Stimulated activated CD8-positive, alpha-beta memory T cell treated with anti-CD3 and anti-CD28 coated beads, Interleukin-4, amount 100 ng/mL, for 1 hour (primary cell): Measurements from ENCODE around the gene NAGS.
A peak's percentile ranks its signal among the peaks of the same experiment; 100 is the strongest.
"Not testable (repeated sequence)": the region's sequence is repeated elsewhere in the genome, so short reads cannot be mapped to it uniquely, and the experiment has no call there.

ENCODE experiments used
- DNase-seq, 2 donors: peaks; one replicate each; pipeline ENCODE4 v3.0.0-alpha.2; 2020; ENCODE audit warnings: low read depth in 2 of 2, low spot score in 1 of 2

Gene NAGS

GRCh38 chr17:43983515-43984411, 20.7 kb upstream of the NAGS start:
- DNase-seq: no peak

GRCh38 chr17:43984521-43984920, 19.9 kb upstream of the NAGS start:
- DNase-seq: no peak

- no peak for DNase-seq
Measured at GRCh38 chr17:43986225-43986981, 18.0 kb upstream of the NAGS start.

GRCh38 chr17:43987131-43988021, 17.0 kb upstream of the NAGS start:
- no peak for DNase-seq

- DNase-seq: no peak
Measured at GRCh38 chr17:43988301-43988700, 16.1 kb upstream of the NAGS start.

GRCh38 chr17:43992641-43993040, 11.8 kb upstream of the NAGS start:
- no peak for DNase-seq

- peak in 1 of 2 donors; percentile 46 for DNase-seq
Measured at GRCh38 chr17:43994272-43995149, 9.9 kb upstream of the NAGS start.

GRCh38 chr17:43995150-43995471, 9.3 kb upstream of the NAGS start:
- DNase-seq: no peak

GRCh38 chr17:43997180-43997579, 7.2 kb upstream of the NAGS start:
- not testable (repeated sequence) for DNase-seq

GRCh38 chr17:43998552-43998951, 5.9 kb upstream of the NAGS start:
- DNase-seq: no peak

GRCh38 chr17:43999024-43999423, 5.4 kb upstream of the NAGS start:
- no peak for DNase-seq

GRCh38 chr17:44000141-44000860, 4.1 kb upstream of the NAGS start:
- no peak for DNase-seq

GRCh38 chr17:44000871-44001460, 3.5 kb upstream of the NAGS start:
- no peak for DNase-seq

- no peak for DNase-seq
Measured at GRCh38 chr17:44001461-44001920, 2.9 kb upstream of the NAGS start.

- DNase-seq: no peak
Measured at GRCh38 chr17:44002141-44002848, 2.1 kb upstream of the NAGS start.

- no peak for DNase-seq
Measured at GRCh38 chr17:44004761-44005526, 522 bp downstream of the NAGS start.

- DNase-seq: no peak
Measured at GRCh38 chr17:44005527-44006271, 1.3 kb downstream of the NAGS start.
